WI38 (cell line): ENCODE measurements around the gene SNED1.

Experiments used
- H3K4me3 ChIP-seq: 2 replicates; pipeline ENCODE4 v1.5.1; 2011; ENCODE audit warnings: low read depth, mild to moderate bottlenecking, control low read depth, low read length
- TF ChIP-seq, protein P1 (sequence below): IDR thresholded peaks from 2 replicates; pipeline ENCODE4 v1.5.1; 2012; ENCODE audit warnings: low read depth, mild to moderate bottlenecking, control low read depth, low read length

SNED1 gene

DNA sequence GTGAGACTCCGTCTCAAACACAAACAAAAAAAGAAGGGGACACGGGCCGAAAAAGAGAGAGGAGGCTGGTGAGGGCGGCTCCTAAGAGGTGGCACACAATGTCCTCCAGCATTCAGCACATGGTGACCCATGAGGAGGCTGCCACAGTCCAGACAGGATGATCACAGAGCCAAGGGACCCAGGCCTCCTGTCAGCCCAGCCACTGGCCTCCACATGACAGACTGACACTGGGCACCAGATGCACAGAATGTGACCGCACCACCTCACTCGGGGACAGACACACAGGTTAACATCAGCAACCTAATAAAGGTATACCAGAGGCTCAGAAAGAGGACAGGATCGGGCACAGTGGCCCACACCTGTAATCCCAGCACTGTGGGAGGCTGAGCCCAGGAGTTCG lies 129.8 kb downstream of the SNED1 start:
- no peak overlapping the region for H3K4me3 ChIP-seq
- TF ChIP-seq, protein P1, sequence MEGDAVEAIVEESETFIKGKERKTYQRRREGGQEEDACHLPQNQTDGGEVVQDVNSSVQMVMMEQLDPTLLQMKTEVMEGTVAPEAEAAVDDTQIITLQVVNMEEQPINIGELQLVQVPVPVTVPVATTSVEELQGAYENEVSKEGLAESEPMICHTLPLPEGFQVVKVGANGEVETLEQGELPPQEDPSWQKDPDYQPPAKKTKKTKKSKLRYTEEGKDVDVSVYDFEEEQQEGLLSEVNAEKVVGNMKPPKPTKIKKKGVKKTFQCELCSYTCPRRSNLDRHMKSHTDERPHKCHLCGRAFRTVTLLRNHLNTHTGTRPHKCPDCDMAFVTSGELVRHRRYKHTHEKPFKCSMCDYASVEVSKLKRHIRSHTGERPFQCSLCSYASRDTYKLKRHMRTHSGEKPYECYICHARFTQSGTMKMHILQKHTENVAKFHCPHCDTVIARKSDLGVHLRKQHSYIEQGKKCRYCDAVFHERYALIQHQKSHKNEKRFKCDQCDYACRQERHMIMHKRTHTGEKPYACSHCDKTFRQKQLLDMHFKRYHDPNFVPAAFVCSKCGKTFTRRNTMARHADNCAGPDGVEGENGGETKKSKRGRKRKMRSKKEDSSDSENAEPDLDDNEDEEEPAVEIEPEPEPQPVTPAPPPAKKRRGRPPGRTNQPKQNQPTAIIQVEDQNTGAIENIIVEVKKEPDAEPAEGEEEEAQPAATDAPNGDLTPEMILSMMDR, result no peak

DNA sequence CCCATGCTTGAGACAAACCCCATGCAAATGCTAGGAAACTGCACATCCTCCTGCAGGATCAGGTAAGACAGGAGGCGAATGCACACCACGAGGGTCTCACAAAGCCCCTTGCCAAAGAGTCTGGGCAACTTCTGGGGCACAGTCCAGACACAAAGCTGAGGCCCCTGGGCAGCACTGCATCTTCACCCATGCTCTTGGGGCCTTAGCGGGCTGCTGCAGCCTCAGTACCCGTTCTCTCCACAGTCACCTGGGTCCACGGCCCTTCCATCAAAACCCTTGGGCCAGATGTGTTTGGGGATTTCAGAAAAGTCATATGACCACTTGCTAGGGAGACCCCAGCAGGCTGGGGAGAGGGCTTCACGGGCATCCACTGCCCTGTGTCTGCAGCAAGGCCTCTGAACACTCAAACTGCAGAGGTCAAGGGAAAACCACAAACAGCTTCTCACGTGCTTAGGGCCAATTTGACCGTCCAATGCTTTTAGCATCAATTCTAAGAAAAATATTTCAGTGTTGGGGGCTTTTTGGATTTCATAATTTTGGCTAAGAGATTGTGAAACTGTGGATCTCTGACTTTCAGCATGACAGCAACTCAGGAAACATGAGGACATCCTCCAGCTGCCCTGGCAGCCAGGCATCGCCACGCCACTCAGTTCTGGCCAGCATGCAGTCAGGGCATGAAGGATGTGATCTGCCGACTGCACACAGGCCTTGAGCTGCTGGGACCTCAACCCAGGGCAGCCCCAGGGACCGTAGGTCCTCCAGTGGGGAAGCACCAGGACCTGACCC lies 130.9 kb downstream of the SNED1 start:
- TF ChIP-seq, protein P1, result no peak

DNA sequence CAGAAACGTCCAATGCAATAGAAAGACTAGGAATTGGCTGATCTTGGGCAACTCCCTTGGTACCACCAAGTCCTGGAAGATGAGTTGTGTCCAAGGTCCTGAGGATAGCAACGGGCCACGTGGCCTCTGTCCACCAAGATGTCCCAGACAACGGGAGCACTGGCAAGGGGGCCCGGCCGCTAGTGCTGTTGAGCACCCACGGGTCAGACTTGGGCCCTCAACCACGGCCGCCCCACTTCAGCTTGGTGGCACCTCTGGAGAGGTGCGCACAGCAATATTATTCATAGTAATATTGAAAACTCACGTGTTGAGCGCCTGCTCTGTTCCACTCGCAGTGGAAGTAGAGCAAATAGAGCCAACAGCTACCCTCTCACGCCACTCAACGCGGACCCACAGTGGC lies 131.9 kb downstream of the SNED1 start:
- TF ChIP-seq, protein P1, result no peak
- H3K4me3 ChIP-seq, result no peak overlapping the region

More for the DNA sequence above, 130.9 kb downstream of the SNED1 start:
- no peak overlapping the region for H3K4me3 ChIP-seq

DNA sequence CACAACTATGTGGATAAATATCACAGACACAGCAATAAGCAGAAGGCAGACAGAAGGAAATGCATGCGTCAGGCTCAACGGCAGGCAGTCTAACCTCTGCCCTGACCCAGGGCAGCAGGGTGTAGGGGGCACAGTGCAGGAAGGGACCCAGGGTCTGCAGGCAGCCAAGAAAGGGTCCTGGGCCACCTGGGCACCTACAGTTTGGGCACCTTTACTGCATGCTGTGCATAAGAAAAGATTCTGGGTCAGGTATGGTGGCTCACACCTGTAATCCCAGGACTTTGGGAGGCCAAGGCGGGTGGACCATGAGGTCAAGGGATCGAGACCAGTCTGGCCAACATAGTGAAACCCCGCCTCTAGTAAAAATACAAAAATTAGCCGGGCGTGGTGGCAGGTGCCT lies 133.1 kb downstream of the SNED1 start:
- TF ChIP-seq, protein P1, result no peak
- H3K4me3 ChIP-seq, result no peak overlapping the region

DNA sequence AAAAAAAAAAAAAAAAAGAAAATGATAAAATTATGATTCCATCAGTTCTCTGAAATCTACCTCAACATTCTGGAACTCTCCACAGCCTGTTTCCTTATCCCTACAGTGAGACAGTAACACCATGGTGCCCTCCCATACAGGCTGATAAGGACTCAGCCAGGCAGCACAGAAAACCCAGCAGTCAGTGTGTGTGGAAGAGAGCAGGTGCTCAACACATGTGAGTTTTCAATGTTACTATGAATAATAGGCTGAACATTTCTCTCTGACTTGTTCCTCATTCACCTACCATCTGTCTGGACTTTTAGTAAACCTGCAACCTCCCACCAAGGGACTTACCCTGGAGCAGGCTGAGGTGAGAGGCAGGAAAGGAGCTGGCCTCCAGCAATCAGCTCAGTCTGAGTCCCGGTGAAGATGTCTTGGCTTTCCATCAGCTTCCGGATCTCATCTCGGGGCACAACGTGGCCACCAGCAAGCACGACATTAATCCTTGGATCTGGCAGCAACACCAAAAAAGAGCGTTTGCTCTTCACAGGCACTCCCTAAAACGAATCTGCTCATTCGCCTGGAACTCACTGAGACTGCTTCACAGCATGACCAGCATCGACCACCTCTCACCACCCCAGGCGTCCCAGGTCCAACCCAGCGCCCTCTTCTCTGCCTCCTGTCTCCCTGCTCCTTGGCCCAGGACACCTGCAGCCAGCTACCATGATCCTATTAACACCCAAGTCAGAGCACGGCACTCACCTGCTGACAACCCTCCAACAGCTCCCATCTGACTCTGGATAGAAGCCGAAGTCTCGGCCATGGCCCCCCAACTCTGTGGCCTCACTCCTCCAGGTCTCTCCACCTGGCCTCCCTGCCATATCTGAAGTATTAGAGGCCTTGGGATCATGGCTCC lies 134.4 kb downstream of the SNED1 start:
- no peak overlapping the region for H3K4me3 ChIP-seq
- TF ChIP-seq, protein P1, result no peak

DNA sequence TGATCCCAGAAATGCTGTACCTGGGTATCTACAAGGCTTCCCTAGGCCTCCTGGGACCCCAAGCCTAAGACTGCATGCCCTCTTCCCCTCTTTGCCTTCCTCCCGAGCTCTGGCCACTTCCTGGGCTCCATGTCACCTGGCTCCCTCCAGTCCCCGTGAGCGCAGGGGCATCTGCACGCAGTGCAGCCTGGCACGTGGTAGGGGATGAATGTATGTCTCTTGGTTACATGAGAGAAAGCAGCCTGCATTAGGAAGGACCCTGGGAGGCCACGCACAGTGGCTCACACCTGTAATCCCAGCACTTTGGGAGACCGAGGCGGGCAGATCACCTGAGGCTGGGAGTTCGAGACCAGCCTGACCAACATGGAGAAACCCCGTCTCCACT lies 135.0 kb downstream of the SNED1 start:
- TF ChIP-seq, protein P1, result no peak
- no peak overlapping the region for H3K4me3 ChIP-seq

DNA sequence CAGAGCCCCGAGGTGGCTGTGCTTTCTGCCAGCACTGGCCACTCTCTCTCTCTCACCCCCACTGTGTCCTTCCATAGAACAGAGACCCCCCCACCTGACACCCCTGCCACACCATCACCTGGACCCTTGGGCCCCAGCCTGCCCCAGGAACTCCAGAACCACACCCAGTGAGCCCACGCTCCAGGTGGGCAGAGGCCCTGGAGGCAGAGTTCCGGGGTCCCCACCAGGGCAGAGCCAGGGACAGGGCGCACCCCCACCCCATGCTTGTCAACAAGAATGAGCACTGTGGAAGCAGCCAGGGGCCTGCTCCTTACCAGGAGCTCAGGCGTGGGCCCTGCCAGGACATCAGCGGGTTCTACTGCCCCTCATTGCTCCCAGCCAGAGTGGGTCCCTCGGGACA lies 136.3 kb downstream of the SNED1 start:
- H3K4me3 ChIP-seq, result no peak overlapping the region
- TF ChIP-seq, protein P1, result no peak
